ENCODE results near the gene SZRD1. TPM values are rescaled to one million over a fixed set of nuclear protein-coding genes. Genes with fewer than 3 reads are reported as not detected.

SZRD1 gene
- total and polyA plus RNA-seq, 9 of the 15 experiments (the other 6 are each of a cell fraction or from before 2014, with no cell fraction given) = 3.9 to 149 (median 82.5) TPM

DNA sequence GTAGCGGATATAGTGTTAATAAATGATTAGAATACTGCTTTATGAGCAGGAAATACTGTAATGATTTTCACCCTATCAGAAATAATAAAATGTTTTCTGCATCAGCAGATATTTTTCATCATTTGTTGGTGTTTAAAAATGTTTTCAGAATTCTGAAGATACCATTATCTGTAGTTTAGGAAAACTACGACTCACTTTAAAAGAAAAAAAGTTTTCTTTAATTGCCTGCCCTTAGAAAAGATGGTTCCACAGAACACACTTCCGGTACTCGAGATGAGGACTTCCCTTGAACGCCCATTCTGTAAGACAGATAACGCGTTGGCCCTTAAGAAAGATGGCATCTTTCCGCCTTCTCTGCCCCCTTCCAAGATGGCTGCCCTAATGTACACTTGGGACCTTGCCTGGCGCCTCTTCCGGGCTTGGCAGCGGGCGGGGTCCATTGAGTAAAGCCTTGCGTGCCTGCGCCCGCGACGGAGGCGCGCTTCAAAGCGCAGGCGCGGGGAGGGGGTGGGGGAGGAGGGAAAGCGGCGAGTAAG is at the start of gene SZRD1 (continued):
- peak; percentile 55; the same call in 1 of the 2 replicates for TF ChIP-seq SMAD3 (CRISPR knock-in tag; conservative IDR thresholded peaks at IDR 0.05)
- TF ChIP-seq CHCHD3 (CRISPR knock-in tag; IDR thresholded peaks at IDR 0.05) = no peak
- no peak for TF ChIP-seq PURB (CRISPR knock-in tag; IDR thresholded peaks at IDR 0.05; ENCODE audit: low read depth)
- no peak for TF ChIP-seq ZNF780A (CRISPR knock-in tag; IDR thresholded peaks at IDR 0.05)
- TF ChIP-seq ZZZ3 (IDR thresholded peaks at IDR 0.05) = 0 out of 2 replicates have a peak, but pooled peaks have one; percentile 20
- peak in 1 of 2 experiments; percentile 95; a peak in 2 of 4 replicates for TF ChIP-seq ZNF639 (CRISPR knock-in tag; conservative IDR thresholded peaks at IDR 0.05 in 1 of 2, IDR thresholded peaks at IDR 0.05 in 1 of 2)
- TF ChIP-seq CBFA2T3 (IDR thresholded peaks at IDR 0.05) = no peak
- TF ChIP-seq NBN (IDR thresholded peaks at IDR 0.05; ENCODE audit: low read depth) = no peak
- TF ChIP-seq, protein P1, sequence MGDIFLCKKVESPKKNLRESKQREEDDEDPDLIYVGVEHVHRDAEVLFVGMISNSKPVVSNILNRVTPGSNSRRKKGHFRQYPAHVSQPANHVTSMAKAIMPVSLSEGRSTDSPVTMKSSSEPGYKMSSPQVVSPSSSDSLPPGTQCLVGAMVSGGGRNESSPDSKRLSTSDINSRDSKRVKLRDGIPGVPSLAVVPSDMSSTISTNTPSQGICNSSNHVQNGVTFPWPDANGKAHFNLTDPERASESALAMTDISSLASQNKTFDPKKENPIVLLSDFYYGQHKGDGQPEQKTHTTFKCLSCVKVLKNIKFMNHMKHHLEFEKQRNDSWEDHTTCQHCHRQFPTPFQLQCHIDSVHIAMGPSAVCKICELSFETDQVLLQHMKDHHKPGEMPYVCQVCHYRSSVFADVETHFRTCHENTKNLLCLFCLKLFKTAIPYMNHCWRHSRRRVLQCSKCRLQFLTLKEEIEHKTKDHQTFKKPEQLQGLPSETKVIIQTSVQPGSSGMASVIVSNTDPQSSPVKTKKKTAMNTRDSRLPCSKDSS (IDR thresholded peaks at IDR 0.05; ENCODE audit: low read depth, partially characterized antibody) = no peak
- TF ChIP-seq, protein P2, sequence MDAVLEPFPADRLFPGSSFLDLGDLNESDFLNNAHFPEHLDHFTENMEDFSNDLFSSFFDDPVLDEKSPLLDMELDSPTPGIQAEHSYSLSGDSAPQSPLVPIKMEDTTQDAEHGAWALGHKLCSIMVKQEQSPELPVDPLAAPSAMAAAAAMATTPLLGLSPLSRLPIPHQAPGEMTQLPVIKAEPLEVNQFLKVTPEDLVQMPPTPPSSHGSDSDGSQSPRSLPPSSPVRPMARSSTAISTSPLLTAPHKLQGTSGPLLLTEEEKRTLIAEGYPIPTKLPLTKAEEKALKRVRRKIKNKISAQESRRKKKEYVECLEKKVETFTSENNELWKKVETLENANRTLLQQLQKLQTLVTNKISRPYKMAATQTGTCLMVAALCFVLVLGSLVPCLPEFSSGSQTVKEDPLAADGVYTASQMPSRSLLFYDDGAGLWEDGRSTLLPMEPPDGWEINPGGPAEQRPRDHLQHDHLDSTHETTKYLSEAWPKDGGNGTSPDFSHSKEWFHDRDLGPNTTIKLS (IDR thresholded peaks at IDR 0.05; ENCODE audit: borderline replicate concordance, low read depth) = peak; percentile 42; the same call in 1 of the 2 replicates
- no peak for TF ChIP-seq NELFE (IDR thresholded peaks at IDR 0.05; ENCODE audit: insufficient read depth, insufficient read length)
- TF ChIP-seq HNRNPLL (IDR thresholded peaks at IDR 0.05; ENCODE audit: low read depth, low read length, poor library complexity, severe bottlenecking) = peak; percentile 93
- 0 out of 2 replicates have a peak, but pooled peaks have one; percentile 65 for TF ChIP-seq BCL6 (CRISPR knock-in tag; IDR thresholded peaks at IDR 0.05)
- TF ChIP-seq TCFL5 (CRISPR knock-in tag; conservative IDR thresholded peaks at IDR 0.05) = no peak
- TF ChIP-seq FOXK1 (CRISPR knock-in tag; IDR thresholded peaks at IDR 0.05; ENCODE audit: borderline replicate concordance) = no peak
- TF ChIP-seq ZNF586 (CRISPR knock-in tag; conservative IDR thresholded peaks at IDR 0.05) = no peak
- no peak for TF ChIP-seq TRIM28 (IDR thresholded peaks at IDR 0.05)
- TF ChIP-seq NUFIP1 (IDR thresholded peaks at IDR 0.05; ENCODE audit: partially characterized antibody) = no peak
- no peak for TF ChIP-seq POU5F1 (IDR thresholded peaks at IDR 0.05; ENCODE audit: borderline replicate concordance, low read depth, low read length, partially characterized antibody)
- no peak for TF ChIP-seq NFXL1 (CRISPR knock-in tag; IDR thresholded peaks at IDR 0.05)
- no peak for TF ChIP-seq RBBP5 (IDR thresholded peaks at IDR 0.05; ENCODE audit: borderline replicate concordance, insufficient read depth, low read length, poor library complexity, severe bottlenecking)
- peak; percentile 61; the same call in 1 of the 2 replicates for TF ChIP-seq ZBTB9 (CRISPR knock-in tag; IDR thresholded peaks at IDR 0.05)
- TF ChIP-seq YBX1 (IDR thresholded peaks at IDR 0.05) = no peak
- TF ChIP-seq RAD51 (IDR thresholded peaks at IDR 0.05; ENCODE audit: borderline replicate concordance, low read depth) = no peak
